ENCODE measurements around the gene GAMT. TPM values are rescaled to one million over a fixed set of nuclear protein-coding genes. Genes with fewer than 3 reads are reported as not detected.
A peak's percentile ranks its signal among the peaks of the same experiment; 100 is the strongest.

GAMT gene
- total RNA-seq, 1 experiment from 2014 or later: 22.1 TPM

DNA sequence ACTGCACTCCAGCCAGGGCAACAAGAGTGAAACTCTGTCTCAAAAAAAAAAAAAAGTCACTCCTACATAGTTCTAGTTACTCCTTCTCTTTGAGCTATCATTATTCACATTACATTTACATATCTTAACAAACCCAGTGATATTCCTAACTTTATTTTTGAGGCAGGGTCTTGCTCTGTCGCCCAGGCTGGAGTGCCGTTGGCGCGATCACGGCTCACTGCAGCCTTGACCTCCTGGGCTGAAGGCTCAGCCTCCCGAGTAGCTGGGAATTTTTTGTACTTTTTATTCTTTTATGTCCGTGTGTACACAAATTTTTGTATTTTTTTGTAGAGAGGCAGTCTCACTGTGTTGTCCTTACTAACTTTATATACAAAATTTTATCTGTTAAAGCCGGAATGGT lies 36.3 kb upstream of the GAMT start:
- no peak for DNase-seq
- Histone ChIP-seq H3K27me3 (no peaks in the 10 kb centered on the region), H3K4me3 (peak overlapping the region; percentile 86; the same call in 1 of the 2 replicates), H3K9me3 (no peaks in the 10 kb centered on the region), H3K36me3 (peaks cover 48% of the 10 kb centered on the region)

DNA sequence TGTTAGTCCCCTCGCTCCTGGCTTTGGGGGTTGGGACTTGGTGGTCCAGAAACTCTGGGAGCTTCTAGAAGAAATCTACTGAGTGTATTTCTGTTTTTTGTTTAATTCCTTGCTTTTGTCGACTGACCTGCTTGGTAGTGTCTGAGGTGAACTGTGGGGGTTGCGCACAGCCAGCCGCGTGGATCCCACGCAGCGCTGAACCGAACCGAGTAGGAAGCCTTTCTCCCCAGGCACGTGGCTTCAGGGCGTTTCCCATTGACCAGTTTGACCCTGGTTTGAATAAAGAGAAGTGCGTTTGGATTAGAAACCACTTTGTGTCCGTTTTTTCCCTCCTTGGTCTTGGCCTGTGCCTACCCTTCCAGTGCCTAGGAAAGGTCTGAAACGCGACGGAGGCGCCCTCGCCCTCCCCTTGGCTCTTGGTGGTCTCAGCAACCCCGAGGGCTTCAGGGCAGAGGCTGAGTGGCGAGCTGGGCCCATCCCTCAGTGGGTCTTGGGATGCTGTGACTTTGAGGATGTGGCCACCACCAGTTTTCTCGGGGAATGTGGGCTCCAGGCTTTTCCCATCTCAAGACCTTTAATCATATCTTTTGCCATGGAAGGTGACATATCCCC lies 34.1 kb upstream of the GAMT start:
- no peaks in the 10 kb centered on the region for H3K9me3 ChIP-seq
- no peaks in the 10 kb centered on the region for H3K27me3 ChIP-seq
- peaks cover 26% of the 10 kb centered on the region for H3K36me3 ChIP-seq
- DNase-seq: no peak
- H3K4me3 ChIP-seq: no peak overlapping the region

DNA sequence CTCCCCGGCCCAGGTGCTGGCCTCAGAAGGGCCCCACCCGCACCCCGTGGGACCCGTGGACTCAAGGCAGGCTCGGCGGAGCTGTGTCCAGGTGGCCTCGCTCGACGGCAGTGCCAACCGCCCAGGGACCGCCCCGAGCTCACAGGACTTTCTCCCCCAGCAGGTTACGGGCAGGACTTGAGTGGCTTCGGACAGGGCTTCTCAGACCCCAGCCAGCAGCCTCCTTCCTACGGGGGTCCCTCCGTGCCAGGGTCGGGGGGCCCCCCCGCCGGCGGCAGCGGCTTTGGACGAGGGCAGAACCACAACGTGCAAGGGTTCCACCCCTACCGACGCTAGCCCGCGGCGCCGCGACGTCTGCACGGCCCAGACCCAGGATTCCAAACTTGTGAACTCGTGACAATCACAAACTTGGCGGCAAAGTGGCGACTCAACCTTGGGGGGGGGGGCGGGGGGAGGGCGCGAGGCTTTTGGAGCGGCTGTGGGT lies 33.3 kb upstream of the GAMT start:
- no peak for DNase-seq
- Histone ChIP-seq H3K4me3 (no peak overlapping the region), H3K36me3 (peaks cover 18% of the 10 kb centered on the region), H3K27me3 (no peaks in the 10 kb centered on the region), H3K9me3 (no peaks in the 10 kb centered on the region)

DNA sequence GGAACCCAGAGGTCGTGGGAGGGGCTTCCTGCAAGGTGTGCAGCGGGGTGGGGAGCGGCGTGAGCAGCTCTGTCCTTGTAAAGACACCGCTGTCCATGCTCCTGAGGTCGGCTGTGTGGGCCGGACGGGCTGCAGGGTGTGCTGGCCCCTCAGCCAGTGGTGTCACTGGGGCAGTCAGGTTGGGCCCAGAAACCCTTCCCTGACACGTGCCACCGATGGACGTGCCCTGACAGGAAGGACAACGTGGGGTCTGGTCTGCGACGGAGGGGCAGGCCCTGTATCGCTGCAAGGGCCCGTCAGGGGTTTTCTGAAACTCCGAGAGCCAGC lies 32.7 kb upstream of the GAMT start:
- Histone ChIP-seq H3K36me3 (peaks cover 11% of the 10 kb centered on the region), H3K4me3 (no peak overlapping the region), H3K9me3 (no peaks in the 10 kb centered on the region), H3K27me3 (no peaks in the 10 kb centered on the region)
- no peak for DNase-seq

DNA sequence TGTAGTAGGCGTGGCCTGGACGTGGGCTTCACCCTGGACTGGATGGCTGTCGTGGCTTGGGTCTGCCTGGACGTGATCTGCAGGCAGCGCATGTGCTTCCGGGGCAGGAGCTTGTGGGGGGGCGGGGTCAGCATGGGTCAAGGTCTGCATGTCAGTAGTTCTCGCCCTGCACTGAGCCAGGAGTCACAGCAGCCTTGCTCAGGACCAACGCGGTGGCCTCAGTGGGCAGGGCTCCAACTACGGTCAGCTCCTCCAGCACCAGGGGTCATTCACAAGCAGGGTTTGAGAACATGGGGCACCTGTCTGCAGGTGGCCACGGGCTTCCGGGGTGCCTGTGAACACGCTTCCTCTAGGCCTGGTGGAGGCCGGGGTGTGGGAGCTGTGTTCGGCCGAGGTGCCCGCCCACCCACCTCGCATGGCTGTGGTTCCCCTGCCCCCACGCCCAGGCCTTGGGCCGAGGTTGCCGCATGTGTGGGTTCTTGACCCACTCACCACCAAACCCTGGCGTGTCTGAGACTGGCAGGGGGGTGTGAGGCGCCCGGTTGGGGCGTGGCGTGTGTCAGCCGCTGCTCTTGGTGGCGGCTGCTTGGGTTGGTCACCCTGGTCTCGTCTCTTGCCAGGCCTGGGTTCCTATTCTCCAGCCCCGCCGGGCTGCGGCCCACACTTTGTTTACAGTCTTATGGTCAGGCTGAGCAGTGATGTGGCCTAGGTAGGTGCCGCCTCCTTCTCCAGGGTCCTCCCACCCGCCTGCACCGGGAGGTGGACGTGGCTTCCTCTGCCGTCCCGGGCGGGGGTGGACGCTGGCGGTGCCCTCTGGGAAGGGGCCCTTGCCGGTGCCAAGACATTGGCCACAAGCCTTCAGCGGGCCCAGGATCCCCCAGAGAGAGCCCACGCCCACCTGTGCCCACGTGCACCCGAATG lies 32.0 kb upstream of the GAMT start:
- no peaks in the 10 kb centered on the region for H3K27me3 ChIP-seq
- no peaks in the 10 kb centered on the region for H3K9me3 ChIP-seq
- peaks cover 9% of the 10 kb centered on the region for H3K36me3 ChIP-seq
- H3K4me3 ChIP-seq: no peak overlapping the region
- DNase-seq: no peak

DNA sequence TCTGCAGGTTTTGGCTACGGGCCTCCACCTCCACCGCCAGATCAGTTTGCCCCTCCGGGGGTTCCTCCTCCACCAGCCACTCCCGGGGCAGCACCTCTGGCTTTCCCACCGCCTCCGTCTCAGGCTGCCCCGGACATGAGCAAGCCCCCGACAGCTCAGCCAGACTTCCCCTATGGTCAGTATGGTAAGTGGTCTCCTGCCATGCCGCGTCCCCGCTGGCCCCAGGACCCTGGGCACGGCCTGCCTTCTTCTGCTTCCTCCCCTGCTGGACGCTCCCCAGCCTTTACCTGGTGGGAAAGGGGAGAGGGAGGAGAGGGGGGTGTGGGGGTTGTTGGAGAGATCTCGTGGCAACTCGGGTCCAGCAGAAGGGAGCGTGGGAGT lies 31.2 kb upstream of the GAMT start:
- Histone ChIP-seq H3K9me3 (no peaks in the 10 kb centered on the region), H3K4me3 (no peak overlapping the region), H3K36me3 (peaks cover 8% of the 10 kb centered on the region; the same call in 1 of the 2 replicates), H3K27me3 (no peaks in the 10 kb centered on the region)
- no peak for DNase-seq

DNA sequence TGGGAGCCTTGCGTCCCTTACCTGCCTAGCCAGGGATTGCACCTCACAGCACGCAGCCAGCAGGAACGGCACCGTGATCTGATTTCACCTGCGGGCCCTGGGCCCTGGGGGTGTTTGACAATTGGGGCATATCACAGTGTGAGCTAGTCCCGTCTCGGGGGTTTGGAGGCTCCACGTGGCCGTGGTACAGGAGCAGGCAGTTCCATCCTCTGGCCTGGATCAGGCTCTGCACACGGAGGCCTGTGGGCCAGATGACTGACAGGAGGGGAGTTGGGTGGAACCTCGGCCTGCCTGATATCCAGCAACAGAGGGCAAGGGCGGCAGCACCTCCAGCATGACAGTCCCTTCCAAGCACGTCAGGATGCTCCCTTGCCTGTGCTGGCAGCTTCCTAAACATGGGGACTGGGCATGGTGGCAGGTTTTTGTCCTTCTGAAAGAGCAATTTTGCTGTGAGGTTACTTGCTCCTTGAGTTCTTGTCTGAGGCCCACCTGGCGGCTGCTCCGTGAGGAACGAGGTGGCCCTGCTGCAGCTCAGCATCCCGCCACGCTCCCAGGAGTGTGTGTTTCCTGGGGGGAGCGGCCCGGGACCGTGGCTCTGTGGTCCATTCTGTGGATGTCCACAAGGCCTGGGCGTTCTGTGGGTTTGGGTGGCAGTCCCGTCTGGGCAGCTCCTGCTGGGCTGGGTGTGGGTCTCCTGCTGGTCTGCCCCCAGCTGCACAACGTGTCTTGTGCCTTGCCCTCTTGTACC lies 30.6 kb upstream of the GAMT start:
- Histone ChIP-seq H3K27me3 (no peaks in the 10 kb centered on the region), H3K4me3 (no peak overlapping the region), H3K9me3 (no peaks in the 10 kb centered on the region), H3K36me3 (peaks cover 8% of the 10 kb centered on the region; the same call in 1 of the 2 replicates)
- no peak for DNase-seq

DNA sequence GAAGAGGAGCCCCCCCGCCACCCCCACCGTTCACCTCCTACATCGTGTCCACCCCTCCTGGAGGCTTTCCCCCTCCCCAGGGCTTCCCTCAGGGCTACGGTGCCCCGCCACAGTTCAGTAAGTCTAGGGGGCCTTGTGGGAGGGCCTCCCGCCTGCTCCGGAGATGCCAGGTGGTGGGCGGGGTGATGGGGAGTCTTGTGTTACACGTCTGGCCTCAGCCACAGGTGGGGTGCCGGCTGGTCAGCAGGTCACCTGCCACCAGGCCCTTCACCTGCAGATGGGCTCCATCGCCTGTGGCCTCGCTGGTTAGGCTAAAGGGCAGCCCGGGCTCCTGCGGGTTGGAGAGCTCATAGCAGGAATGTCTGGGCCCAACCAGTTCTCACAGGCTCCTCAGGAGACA lies 28.9 kb upstream of the GAMT start:
- Histone ChIP-seq H3K4me3 (no peak overlapping the region), H3K36me3 (peaks cover 9% of the 10 kb centered on the region), H3K9me3 (no peaks in the 10 kb centered on the region), H3K27me3 (no peaks in the 10 kb centered on the region)
- no peak for DNase-seq

DNA sequence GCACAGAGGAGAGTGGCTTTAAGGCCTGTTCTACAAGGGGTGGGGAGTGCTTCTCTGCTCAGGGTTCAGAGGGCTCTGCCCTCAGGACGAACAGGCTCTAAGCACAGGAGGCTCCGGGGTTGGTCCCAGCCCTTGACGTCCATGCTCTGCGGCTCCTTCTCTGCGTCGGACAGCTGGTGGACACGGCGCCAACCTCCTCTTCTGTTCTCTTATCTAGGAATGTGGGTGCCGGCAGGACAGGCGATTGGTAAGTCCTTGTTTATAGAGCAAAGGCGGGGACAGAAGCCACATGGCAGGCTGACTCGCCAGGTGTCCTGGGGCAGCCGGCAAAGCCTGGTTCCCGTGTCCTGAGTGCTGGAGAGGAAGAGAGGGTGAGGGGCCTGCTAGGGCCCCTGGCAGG lies 28.4 kb upstream of the GAMT start:
- H3K4me3 ChIP-seq: no peak overlapping the region
- H3K9me3 ChIP-seq: no peaks in the 10 kb centered on the region
- DNase-seq: no peak
- H3K27me3 ChIP-seq: no peaks in the 10 kb centered on the region
- peaks cover 13% of the 10 kb centered on the region for H3K36me3 ChIP-seq

DNA sequence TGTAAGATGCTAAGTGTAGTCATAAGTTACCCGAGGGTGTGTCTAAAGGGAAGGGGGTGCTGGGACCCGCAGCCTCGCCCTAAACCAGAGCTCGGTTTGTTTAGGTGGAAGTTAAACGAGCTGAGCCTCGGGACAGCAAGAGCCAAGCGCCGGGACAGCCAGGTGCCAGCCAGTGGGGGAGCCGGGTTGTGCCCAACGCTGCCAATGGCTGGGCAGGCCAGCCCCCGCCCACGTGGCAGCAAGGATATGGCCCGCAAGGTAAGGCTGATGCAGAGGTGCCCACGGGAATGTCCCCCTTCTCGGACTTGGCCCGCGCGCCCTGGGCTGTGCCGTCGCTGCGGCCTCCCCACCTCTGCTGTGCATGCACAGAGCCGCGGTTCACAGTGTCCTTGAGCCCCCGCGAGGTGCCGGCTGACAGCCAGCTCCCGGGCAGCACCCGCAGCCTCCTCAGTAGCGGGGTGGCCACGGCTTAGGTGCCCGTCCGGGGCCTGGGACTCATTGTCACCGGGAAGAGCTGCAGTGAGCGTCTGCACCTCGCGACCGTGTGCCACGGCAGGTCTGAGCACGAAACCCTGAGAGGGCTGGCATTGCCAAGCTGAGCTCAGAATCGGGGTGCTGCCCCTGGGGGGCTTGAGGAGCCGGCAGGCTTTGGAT lies 27.5 kb upstream of the GAMT start:
- H3K27me3 ChIP-seq: no peaks in the 10 kb centered on the region
- no peak overlapping the region for H3K4me3 ChIP-seq
- no peaks in the 10 kb centered on the region for H3K9me3 ChIP-seq
- peaks cover 13% of the 10 kb centered on the region for H3K36me3 ChIP-seq
- no peak for DNase-seq

DNA sequence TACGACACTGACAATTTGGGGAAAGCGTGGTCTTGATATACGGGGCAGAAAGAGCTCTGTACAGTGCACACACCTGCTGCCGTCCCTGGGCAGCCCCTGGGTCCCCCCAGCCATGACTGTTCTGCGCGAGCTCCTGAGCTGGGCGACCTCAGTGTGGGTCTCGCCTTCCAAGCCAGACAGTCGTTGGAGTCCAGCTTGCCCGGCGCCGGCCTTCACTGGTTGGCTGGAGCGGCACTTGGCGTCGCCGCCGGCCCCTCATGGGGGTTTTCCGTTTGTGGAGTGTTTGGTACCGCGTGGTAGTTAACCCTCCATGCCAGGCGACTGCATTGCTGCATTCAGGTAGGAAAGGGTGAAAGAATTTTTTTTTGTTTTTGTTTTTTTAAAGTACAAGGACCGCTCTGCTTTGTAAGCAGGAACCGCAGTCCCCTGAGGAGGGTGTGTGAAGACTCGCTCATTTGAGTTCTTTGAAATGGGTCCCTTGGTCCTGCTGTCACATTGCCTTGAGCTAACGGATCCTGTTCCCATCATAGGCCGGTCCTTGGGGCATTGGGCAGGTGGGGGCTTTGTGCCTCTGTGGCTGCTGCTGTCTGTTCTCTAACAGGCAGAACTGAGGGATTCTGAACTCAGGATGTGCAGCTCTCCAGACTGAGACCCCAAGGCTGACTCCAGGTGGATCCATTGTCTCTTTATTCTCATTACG lies 26.0 kb upstream of the GAMT start:
- no peaks in the 10 kb centered on the region for H3K27me3 ChIP-seq
- no peak for DNase-seq
- peaks cover 11% of the 10 kb centered on the region for H3K36me3 ChIP-seq

DNA sequence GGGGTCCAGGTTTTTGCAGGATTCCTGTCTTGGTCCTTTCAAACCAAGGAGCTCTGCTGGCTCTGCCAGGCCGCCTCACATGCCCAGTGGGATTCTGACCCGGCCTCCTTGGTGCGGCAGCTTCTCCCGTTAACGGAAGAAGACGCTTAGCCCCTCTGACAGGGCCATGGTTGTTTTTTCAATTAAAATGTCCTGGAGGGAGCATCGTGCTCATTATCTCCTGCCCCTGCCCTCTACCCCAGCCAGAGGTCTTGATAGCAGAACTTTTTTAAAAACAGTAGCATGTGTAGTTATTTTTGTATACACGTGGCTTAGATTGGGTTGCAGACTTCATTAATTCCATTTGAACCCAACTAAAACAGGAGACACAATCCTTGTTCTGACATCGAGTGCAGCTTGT lies 25.4 kb upstream of the GAMT start:
- peaks cover 12% of the 10 kb centered on the region for H3K36me3 ChIP-seq
- H3K4me3 ChIP-seq: no peak overlapping the region
- H3K9me3 ChIP-seq: no peaks in the 10 kb centered on the region
- no peaks in the 10 kb centered on the region for H3K27me3 ChIP-seq
- no peak for DNase-seq

More for the DNA sequence above, 26.0 kb upstream of the GAMT start:
- Histone ChIP-seq H3K4me3 (no peak overlapping the region), H3K9me3 (no peaks in the 10 kb centered on the region)

DNA sequence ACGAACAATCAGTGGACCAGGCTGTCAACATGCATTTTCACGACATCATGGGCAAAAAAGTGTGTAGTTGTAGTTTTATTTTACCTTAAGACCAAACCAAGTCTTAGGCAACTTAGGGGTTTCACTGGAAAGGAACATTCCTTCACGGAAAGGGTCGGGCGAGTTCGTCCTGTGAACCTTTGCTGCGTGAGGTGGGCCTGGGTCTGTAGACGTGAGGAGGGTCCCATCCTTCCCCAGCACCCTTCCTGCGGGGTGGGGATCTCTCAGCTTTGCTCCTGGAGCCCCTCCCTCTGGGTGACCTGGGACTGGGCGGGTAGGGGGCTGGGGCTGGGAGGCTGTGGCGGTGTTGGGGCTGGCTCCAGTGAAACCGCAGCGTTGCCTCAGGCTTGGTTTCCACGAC lies 24.6 kb upstream of the GAMT start:
- no peak for DNase-seq
- H3K36me3 ChIP-seq: peaks cover 12% of the 10 kb centered on the region
- no peak overlapping the region for H3K4me3 ChIP-seq
- H3K27me3 ChIP-seq: no peaks in the 10 kb centered on the region
- H3K9me3 ChIP-seq: no peaks in the 10 kb centered on the region

DNA sequence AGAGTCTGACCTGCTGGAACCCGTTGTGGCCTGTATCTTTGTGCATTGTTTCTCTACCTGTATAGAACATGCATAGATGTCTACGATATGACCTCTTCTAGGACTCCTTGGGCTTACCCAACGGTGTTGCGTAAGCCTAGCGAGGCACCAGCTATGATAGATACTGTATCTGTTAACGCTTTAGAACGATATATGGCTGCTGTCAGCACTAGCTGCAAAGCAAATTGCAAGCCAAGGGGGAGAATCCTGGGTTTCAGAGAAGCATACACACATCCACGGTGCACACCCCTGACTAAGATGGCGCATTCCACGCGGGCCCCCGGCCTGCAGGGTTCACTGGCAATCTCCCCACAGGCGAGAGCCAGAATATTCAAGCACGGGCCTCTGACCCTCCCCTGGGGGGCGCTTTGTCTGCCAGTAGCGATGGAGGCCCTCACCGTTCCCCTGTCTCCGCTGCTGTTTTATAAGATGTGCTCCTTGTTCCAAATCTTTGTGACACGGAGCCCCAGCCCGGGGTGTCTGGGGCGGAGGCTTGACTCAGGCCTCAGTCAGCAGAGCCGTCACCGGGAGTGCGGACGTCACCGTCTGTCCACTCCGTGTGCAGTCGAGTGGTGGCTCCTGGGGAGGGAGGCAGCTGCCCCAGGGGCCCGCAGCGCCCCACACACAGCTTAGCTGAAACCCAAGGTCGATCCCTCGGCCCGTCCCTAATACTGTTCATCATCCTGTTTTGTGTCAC lies 23.9 kb upstream of the GAMT start:
- DNase-seq: no peak
- no peaks in the 10 kb centered on the region for H3K27me3 ChIP-seq
- H3K9me3 ChIP-seq: no peaks in the 10 kb centered on the region
- no peak overlapping the region for H3K4me3 ChIP-seq
- H3K36me3 ChIP-seq: peaks cover 12% of the 10 kb centered on the region

DNA sequence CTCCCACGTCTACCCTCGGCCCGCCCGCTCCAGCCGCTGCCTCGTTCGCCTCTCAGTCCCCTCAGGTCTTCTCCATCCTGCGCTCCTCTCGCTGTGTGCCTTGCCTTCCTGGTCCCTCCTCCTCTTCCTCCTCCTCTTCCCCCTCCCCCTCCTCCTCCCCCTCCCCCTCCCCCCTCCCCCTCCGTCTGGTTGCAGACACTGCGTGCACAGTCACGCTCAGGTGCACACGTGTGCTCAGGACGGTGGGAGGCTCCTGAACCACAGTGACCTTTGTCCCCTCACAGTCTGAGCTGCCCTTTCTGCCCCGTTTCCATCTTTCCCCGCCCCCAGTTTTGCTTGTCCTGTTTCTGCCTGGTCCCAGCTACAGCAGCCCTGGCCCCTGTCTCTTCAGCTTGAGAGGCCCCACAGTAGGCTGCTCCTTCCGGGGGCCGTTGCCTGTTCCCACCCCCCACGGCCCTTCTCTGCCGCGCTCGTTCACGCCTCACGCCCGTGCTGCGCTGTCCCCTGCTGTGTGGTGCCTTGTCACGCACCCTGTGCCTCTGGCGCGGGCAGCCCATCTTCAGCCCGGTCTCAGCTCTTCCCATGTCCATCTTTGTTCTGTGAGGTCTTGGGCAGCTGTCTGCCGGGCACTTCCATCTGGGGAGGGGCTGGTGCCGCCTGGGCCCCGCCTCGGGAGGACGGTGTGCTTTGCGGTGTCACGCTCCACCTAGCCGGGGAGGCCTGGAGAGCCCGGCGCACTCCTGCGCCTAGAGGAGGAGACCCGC lies 23.0 kb upstream of the GAMT start:
- no peaks in the 10 kb centered on the region for H3K9me3 ChIP-seq
- H3K27me3 ChIP-seq: no peaks in the 10 kb centered on the region
- peaks cover 12% of the 10 kb centered on the region for H3K36me3 ChIP-seq
- DNase-seq: no peak
- H3K4me3 ChIP-seq: no peak overlapping the region
